HepG2 (cell line): ENCODE results near the gene EVL. TPM values are rescaled to one million over a fixed set of nuclear protein-coding genes. Genes with fewer than 3 reads are reported as not detected.

Source experiments
- HNF4A ChIP-seq: sonication (generic); formaldehyde crosslinking; IDR thresholded peaks from 2 replicates; pipeline ENCODE4 v1.4.0; 2020; ENCODE audit warnings: missing genetic modification reagents
- MTA1 ChIP-seq: sonication (generic); formaldehyde crosslinking; IDR thresholded peaks from 2 replicates; pipeline ENCODE4 v1.4.0; 2020; ENCODE audit warnings: missing genetic modification reagents, mild to moderate bottlenecking, borderline replicate concordance
- NCOA2 ChIP-seq: sonication (generic); formaldehyde crosslinking; IDR thresholded peaks from 2 replicates; pipeline ENCODE4 v1.8.0; 2022; ENCODE audit warnings: inconsistent platforms
- NPAS2 ChIP-seq: sonication (generic); formaldehyde crosslinking; IDR thresholded peaks from 2 replicates; pipeline ENCODE4 v1.8.0; 2022; ENCODE audit warnings: mild to moderate bottlenecking, missing genetic modification reagents, borderline replicate concordance
- ZNF431 ChIP-seq: sonication (generic); formaldehyde crosslinking; IDR thresholded peaks from 2 replicates; pipeline ENCODE4 v1.9.0; 2022; ENCODE audit warnings: missing genetic modification reagents, low read depth, mild to moderate bottlenecking, borderline replicate concordance
- ZNF607 ChIP-seq: sonication (generic); formaldehyde crosslinking; IDR thresholded peaks from 2 replicates; pipeline ENCODE4 v1.5.1; 2020; ENCODE audit warnings: missing genetic modification reagents, mild to moderate bottlenecking, borderline replicate concordance
- polyA plus RNA-seq, 8 experiments: library from polyadenylated mRNA; depleted of rRNA in 3 of 8; stranded (reverse) in 7 of 8; unstranded in 1 of 8; fragments of >200 nt; fragmentation: Illumina TruSeq in 4 of 8; extraction: Trizol in 4 of 8; gene quantifications; 2 replicates each; pipeline versions ENCODE4 v1.2.1 to v1.2.3, GENCODE V29; 2011 to 2016; ENCODE audit warnings: low read depth in 4 of 8, missing spikeins in 1 of 8, mixed read lengths in 1 of 8; ENCODE audit not compliant: insufficient read depth in 1 of 8
- total RNA-seq, 5 experiments: library from RNA; depleted of rRNA; stranded (reverse); fragments of >200 nt; fragmentation: Illumina TruSeq; extraction: Trizol; gene quantifications; 2 replicates each; pipeline ENCODE4 v1.2.3, GENCODE V29; 2016; ENCODE audit warnings: low read depth in 1 of 5
- TF ChIP-seq, protein P1 (sequence below), 2 experiments: sonication (generic) in 1 of 2; formaldehyde crosslinking in 1 of 2; IDR thresholded peaks; 2 replicates each; pipeline versions ENCODE4 v1.6.1 to v1.9.0; 2014 to 2022; ENCODE audit warnings: antibody characterized with exemption in 1 of 2, borderline replicate concordance in 1 of 2, inconsistent platforms in 1 of 2, low read depth in 1 of 2, missing genetic modification reagents in 1 of 2
- TF ChIP-seq, protein P2 (sequence below): fragments of 450-650 bp; IDR thresholded peaks from 2 replicates; pipeline ENCODE4 v1.6.1; 2017
- TF ChIP-seq, protein P3 (sequence below): IDR thresholded peaks from 2 replicates; pipeline ENCODE4 v1.6.1; 2016; ENCODE audit warnings: control low read depth

Gene EVL
- total and polyA plus RNA-seq, 2 of the 13 experiments (the other 11 are each of a cell fraction or from before 2014, with no cell fraction given), result 15.1 to 31.2 TPM

DNA sequence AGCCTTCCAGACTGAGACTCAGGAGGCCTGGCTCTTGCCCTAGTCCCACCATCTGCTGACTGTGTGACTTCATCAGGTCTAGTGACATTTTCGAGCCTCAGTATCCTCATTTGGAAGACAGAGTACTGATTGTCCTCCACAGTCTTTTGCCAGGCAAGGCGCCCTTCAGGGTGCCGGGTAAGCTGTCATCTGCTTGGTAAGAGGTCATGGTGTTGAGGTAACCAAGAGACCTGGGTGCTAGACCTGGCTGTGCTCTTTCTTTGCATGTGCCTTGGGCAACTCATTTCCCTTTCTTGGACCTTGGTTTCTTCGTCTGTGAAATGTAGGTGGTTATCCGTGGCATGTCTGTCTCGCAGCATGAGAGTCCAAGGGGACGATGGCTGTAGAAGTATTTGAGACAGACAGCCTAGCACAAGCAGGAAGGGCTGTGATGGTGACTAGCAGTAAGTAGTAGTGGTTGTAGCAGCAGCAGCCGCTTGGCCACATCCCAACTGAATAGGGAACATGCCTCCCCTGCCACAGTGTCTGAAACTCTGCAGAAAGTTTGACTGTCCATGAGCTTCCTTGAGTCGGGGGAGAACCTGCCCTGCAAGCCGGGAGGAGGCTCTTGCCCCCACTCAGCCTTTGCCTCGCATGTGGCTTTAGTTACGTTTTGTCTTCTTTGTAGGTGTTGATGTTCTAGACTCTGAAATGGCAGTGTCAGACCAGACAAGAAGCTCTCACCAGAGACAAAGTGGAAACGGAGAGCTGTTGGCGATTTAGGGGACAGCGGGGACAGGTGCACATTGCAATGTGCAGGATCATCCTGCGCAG, 40.3 kb downstream of the EVL start (continued):
- TF ChIP-seq MTA1 (CRISPR knock-in tag) (no peak), HNF4A (CRISPR knock-in tag) (no peak), ZNF607 (no peak), ZNF431 (CRISPR knock-in tag) (no peak), NPAS2 (CRISPR knock-in tag) (no peak), NCOA2 (CRISPR knock-in tag) (no peak)
- TF ChIP-seq, protein P1, sequence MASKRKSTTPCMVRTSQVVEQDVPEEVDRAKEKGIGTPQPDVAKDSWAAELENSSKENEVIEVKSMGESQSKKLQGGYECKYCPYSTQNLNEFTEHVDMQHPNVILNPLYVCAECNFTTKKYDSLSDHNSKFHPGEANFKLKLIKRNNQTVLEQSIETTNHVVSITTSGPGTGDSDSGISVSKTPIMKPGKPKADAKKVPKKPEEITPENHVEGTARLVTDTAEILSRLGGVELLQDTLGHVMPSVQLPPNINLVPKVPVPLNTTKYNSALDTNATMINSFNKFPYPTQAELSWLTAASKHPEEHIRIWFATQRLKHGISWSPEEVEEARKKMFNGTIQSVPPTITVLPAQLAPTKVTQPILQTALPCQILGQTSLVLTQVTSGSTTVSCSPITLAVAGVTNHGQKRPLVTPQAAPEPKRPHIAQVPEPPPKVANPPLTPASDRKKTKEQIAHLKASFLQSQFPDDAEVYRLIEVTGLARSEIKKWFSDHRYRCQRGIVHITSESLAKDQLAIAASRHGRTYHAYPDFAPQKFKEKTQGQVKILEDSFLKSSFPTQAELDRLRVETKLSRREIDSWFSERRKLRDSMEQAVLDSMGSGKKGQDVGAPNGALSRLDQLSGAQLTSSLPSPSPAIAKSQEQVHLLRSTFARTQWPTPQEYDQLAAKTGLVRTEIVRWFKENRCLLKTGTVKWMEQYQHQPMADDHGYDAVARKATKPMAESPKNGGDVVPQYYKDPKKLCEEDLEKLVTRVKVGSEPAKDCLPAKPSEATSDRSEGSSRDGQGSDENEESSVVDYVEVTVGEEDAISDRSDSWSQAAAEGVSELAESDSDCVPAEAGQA (IDR thresholded peaks at IDR 0.05; ENCODE audit: low read depth), result no peak
- TF ChIP-seq, protein P1 (CRISPR knock-in tag; IDR thresholded peaks at IDR 0.05; ENCODE audit: borderline replicate concordance), result no peak
- TF ChIP-seq, protein P2, sequence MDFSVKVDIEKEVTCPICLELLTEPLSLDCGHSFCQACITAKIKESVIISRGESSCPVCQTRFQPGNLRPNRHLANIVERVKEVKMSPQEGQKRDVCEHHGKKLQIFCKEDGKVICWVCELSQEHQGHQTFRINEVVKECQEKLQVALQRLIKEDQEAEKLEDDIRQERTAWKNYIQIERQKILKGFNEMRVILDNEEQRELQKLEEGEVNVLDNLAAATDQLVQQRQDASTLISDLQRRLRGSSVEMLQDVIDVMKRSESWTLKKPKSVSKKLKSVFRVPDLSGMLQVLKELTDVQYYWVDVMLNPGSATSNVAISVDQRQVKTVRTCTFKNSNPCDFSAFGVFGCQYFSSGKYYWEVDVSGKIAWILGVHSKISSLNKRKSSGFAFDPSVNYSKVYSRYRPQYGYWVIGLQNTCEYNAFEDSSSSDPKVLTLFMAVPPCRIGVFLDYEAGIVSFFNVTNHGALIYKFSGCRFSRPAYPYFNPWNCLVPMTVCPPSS, result no peak
- TF ChIP-seq, protein P3, sequence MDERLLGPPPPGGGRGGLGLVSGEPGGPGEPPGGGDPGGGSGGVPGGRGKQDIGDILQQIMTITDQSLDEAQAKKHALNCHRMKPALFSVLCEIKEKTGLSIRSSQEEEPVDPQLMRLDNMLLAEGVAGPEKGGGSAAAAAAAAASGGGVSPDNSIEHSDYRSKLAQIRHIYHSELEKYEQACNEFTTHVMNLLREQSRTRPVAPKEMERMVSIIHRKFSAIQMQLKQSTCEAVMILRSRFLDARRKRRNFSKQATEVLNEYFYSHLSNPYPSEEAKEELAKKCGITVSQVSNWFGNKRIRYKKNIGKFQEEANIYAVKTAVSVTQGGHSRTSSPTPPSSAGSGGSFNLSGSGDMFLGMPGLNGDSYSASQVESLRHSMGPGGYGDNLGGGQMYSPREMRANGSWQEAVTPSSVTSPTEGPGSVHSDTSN, result no peak
